ENCODE results near the gene HPS1. TPM values are rescaled to one million over a fixed set of nuclear protein-coding genes. Genes with fewer than 3 reads are reported as not detected.

HPS1 gene
- total RNA-seq, 2 experiments from 2014 or later: 51.9 to 52.1 TPM

DNA sequence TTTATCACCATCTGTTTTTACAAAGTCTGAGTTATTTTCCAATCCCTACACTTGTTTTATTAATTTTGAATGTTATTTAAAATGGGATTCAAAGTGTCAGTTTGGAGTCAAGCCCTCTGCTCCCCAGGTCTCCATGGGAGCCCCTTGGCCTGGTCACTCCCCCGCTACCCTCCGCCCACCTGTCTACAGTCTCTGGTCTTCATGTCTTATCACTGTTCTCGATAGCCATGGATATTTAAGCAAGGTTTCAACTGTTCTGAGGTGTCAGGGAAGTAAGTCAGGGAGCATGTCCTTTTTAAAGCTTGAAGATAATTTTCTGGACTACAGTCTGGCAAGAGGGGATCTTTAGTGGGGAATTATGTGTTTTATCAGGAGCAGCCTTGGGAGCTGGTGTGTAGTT is 19.1 kb upstream of the HPS1 start:
- H3K36me3 Mint-ChIP-seq (ENCODE audit: low read depth): no peaks in the 10 kb centered on the region

DNA sequence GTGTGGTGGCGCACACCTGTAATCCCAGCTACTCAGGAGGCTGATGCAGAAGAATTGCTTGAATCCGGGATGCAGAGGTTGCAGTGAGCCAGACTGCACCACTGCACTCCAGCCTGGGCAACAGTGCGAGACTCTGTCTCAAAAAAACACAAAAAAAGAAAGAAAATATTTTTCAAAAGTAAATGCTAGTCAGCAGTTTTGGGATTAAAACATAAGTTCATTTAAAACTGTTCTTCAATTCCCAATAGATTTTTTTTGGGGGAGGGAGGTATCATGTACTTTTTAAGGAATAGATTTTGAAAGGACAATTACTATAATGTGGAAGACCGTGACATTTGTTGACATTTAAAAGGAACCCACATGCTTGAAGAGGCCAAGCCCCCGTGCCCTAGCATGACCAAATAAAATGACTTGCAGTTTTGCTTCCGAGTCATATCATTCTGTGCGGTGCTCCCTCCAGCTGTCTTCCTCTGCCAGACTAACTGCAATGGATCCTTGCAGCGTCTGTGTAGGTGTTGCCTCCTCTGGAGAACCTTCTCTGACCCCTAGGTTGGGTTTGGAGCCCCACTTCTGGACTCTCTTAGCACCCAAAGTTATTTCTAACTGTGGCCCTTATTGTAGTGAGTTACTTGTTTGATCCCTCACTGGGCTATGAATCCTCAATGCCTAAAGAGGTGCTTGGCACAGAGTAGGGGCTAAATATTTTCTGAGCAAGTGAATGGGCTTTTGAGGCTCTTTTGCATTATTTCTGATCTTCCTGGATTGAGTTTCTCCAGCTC is 17.4 kb upstream of the HPS1 start:
- no peak for ATAC-seq
- intact Hi-C loops (cut with micrococcal nuclease): no loop called here
- H3K27ac Mint-ChIP-seq: no peak overlapping the region
- H3K27me3 Mint-ChIP-seq: peaks cover 8% of the 10 kb centered on the region
- ChIA-PET POLR2A (no interaction called here), CTCF (interaction anchor here (0.9 kb wide), 1 partner anchor 10 kb away, joined by 3 read pairs; no protein-coding TSS in a partner anchor)
- no peak overlapping the region for H3K4me3 Mint-ChIP-seq
- DNase-seq: peak; percentile 16
- no peaks in the 10 kb centered on the region for H3K9me3 Mint-ChIP-seq
- H3K36me3 Mint-ChIP-seq (ENCODE audit: low read depth): no peaks in the 10 kb centered on the region
- TF ChIP-seq, protein P1, sequence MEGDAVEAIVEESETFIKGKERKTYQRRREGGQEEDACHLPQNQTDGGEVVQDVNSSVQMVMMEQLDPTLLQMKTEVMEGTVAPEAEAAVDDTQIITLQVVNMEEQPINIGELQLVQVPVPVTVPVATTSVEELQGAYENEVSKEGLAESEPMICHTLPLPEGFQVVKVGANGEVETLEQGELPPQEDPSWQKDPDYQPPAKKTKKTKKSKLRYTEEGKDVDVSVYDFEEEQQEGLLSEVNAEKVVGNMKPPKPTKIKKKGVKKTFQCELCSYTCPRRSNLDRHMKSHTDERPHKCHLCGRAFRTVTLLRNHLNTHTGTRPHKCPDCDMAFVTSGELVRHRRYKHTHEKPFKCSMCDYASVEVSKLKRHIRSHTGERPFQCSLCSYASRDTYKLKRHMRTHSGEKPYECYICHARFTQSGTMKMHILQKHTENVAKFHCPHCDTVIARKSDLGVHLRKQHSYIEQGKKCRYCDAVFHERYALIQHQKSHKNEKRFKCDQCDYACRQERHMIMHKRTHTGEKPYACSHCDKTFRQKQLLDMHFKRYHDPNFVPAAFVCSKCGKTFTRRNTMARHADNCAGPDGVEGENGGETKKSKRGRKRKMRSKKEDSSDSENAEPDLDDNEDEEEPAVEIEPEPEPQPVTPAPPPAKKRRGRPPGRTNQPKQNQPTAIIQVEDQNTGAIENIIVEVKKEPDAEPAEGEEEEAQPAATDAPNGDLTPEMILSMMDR (IDR thresholded peaks at IDR 0.05): no peak
- H3K4me1 Mint-ChIP-seq (ENCODE audit: low read depth): peaks cover 9% of the 10 kb centered on the region

More for the DNA sequence above, 19.1 kb upstream of the HPS1 start:
- ChIA-PET POLR2A (no interaction called here), CTCF (interaction anchor here (1.4 kb wide), 2 partner anchors 707 to 781 kb away, joined by 3 to 6 read pairs; no protein-coding TSS in a partner anchor)
- H3K9me3 Mint-ChIP-seq: no peaks in the 10 kb centered on the region
- ATAC-seq (no peak), DNase-seq (no peak)
- TF ChIP-seq, protein P1 (IDR thresholded peaks at IDR 0.05): no peak
- peaks cover 9% of the 10 kb centered on the region for H3K4me1 Mint-ChIP-seq (ENCODE audit: low read depth)
- no peak overlapping the region for H3K4me3 Mint-ChIP-seq
- H3K27me3 Mint-ChIP-seq: peaks cover 8% of the 10 kb centered on the region
- intact Hi-C loops (cut with micrococcal nuclease): loop anchor here (2.0 to 5.0 kb wide), 2 partner anchors 199 to 576 kb away; no protein-coding TSS in a partner anchor
- no peak overlapping the region for H3K27ac Mint-ChIP-seq

DNA sequence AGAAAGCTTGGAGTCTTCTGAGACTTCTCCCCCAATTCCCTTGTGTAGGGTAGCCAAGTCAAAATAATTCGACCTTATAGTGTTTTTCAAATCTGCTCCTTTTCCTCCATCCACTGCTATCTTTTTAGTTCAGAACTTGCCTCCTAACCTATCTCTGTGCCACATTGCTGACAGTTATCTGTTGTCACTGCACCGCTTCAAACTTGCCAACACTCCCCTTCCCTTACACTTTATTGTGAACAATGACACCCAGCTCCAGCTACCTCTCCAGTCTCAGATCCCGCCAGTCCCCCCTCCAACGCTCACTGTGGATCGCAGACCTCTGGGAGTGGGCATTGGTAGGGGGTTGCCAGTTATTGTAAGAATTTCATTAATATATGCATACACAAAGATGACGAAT is 16.3 kb upstream of the HPS1 start:
- CTCF ChIA-PET: no interaction called here
- H3K9me3 Mint-ChIP-seq: no peaks in the 10 kb centered on the region
- H3K27me3 Mint-ChIP-seq: peaks cover 8% of the 10 kb centered on the region
- POLR2A ChIA-PET: no interaction called here
- TF ChIP-seq, protein P1 (IDR thresholded peaks at IDR 0.05): no peak
- DNase-seq (no peak), ATAC-seq (no peak)
- intact Hi-C loops (cut with micrococcal nuclease): no loop called here
- no peak overlapping the region for H3K4me3 Mint-ChIP-seq
- peaks cover 7% of the 10 kb centered on the region for H3K4me1 Mint-ChIP-seq (ENCODE audit: low read depth)
- H3K36me3 Mint-ChIP-seq (ENCODE audit: low read depth): no peaks in the 10 kb centered on the region
- H3K27ac Mint-ChIP-seq: no peak overlapping the region

DNA sequence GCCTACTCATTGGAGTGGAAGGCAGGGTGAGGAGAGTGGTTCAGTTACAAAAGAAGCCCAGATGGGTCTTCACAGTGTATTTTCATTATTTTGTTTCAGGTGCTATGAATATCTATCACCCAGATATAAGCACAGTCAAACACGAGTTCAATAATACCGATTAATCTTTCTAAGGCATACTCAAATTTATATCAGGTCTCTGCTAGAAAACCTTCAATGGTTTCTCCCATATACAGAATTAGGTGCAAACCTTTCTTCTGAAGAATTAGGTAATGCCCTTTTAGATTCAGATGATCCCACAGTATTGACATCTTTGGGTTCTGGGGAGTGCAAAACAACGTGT is 14.7 kb upstream of the HPS1 start:
- DNase-seq: no peak
- intact Hi-C loops (cut with micrococcal nuclease): no loop called here
- POLR2A ChIA-PET: no interaction called here
- H3K9me3 Mint-ChIP-seq: no peaks in the 10 kb centered on the region
- H3K27ac Mint-ChIP-seq: no peak overlapping the region
- H3K36me3 Mint-ChIP-seq (ENCODE audit: low read depth): no peaks in the 10 kb centered on the region
- no peak overlapping the region for H3K4me3 Mint-ChIP-seq
- CTCF ChIA-PET: no interaction called here
- peaks cover 13% of the 10 kb centered on the region for H3K27me3 Mint-ChIP-seq
- TF ChIP-seq, protein P1 (IDR thresholded peaks at IDR 0.05): no peak
- no peaks in the 10 kb centered on the region for H3K4me1 Mint-ChIP-seq (ENCODE audit: low read depth)
- no peak for ATAC-seq

DNA sequence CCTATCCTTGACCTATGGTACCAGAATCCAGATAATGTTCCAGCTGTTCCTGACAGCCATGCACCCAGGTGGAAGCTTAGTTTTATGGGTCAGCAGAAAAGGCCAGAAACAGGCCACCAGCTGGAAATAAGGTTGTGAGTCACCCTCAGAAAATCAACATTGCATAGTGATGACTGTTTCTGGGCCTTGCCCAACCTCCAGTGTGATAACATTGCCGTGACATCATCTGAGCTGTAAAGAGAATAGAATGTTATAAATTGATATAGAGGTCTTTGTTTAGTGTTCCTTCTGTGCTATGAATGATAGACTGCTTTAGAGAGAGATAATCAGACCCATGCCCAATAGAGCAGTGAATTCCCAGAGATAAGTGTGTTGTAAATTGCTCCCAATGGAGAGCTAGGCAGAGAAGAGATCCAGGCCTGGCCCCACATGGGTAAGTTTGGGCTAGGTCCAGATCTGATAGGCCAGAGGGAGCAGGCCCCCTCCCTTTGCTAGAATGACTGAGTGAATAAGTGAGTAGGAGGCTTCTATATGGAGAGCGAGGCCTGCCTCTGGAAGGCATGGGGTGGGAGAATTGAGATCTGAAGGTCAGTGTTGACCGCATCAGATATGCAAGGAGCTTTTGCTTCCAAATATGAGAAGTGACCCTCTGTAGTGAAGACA is 14.2 kb upstream of the HPS1 start:
- H3K4me1 Mint-ChIP-seq (ENCODE audit: low read depth): no peaks in the 10 kb centered on the region
- DNase-seq (no peak), ATAC-seq (no peak)
- no peaks in the 10 kb centered on the region for H3K36me3 Mint-ChIP-seq (ENCODE audit: low read depth)
- no peaks in the 10 kb centered on the region for H3K9me3 Mint-ChIP-seq
- H3K4me3 Mint-ChIP-seq: no peak overlapping the region
- intact Hi-C loops (cut with micrococcal nuclease): no loop called here
- peaks cover 13% of the 10 kb centered on the region for H3K27me3 Mint-ChIP-seq
- TF ChIP-seq, protein P1 (IDR thresholded peaks at IDR 0.05): no peak
- ChIA-PET POLR2A (no interaction called here), CTCF (interaction anchor here (1.0 kb wide), 1 partner anchor 35 kb away, joined by 4 read pairs; no protein-coding TSS in a partner anchor)
- no peak overlapping the region for H3K27ac Mint-ChIP-seq
